SU-DHL-6 (cell line): ENCODE results near the gene CHD3.

ENCODE experiments used
- EZH2phosphoT487 ChIP-seq: fragments of 200-600 bp; sonication (generic), shearing (Covaris generic); conservative IDR thresholded peaks from 2 replicates; pipeline ENCODE4 v1.6.1; 2018; ENCODE audit warnings: mild to moderate bottlenecking, antibody characterized with exemption, low read length, moderate library complexity, mixed read lengths
- TF ChIP-seq, protein P1 (sequence below): fragments of 200-600 bp; sonication (generic); IDR thresholded peaks from one replicate; pipeline ENCODE4 v1.5.1; 2017; ENCODE audit warnings: antibody characterized with exemption, mild to moderate bottlenecking, low read length, moderate library complexity; ENCODE audit not compliant: insufficient read depth, poor library complexity, severe bottlenecking

GRCh38 chr17:7878234-7878633 is 10.4 kb upstream of the CHD3 start:
- TF ChIP-seq, protein P1, sequence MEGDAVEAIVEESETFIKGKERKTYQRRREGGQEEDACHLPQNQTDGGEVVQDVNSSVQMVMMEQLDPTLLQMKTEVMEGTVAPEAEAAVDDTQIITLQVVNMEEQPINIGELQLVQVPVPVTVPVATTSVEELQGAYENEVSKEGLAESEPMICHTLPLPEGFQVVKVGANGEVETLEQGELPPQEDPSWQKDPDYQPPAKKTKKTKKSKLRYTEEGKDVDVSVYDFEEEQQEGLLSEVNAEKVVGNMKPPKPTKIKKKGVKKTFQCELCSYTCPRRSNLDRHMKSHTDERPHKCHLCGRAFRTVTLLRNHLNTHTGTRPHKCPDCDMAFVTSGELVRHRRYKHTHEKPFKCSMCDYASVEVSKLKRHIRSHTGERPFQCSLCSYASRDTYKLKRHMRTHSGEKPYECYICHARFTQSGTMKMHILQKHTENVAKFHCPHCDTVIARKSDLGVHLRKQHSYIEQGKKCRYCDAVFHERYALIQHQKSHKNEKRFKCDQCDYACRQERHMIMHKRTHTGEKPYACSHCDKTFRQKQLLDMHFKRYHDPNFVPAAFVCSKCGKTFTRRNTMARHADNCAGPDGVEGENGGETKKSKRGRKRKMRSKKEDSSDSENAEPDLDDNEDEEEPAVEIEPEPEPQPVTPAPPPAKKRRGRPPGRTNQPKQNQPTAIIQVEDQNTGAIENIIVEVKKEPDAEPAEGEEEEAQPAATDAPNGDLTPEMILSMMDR = no peak
- no peak for TF ChIP-seq EZH2phosphoT487
